Activated T-cell treated with anti-CD3 and anti-CD28 coated beads, Interleukin-2, amount 50 U/mL, for 72 hours (primary cell): Measurements from ENCODE around the gene LITAF. TPM values are rescaled to one million over a fixed set of nuclear protein-coding genes. Genes with fewer than 3 reads are reported as not detected.

Experiments used
- ATAC-seq, 2 donors: fragments of 150-1000 bp; cut with Tn5 transposase; replicated peaks in 1 of 2; 2 replicates each; pipeline ENCODE4 v1.10.0; 2021; ENCODE audit warnings: moderate library complexity in 2 of 2, mild to moderate bottlenecking in 1 of 2
- DNase-seq, 2 donors: peaks; one replicate each; pipeline ENCODE4 v3.0.0; 2021 to 2022; ENCODE audit warnings: mixed read lengths in 1 of 2
- H3K27ac Mint-ChIP-seq: one replicate; pipeline ENCODE4 v1.8.0; 2022; ENCODE audit warnings: mild to moderate bottlenecking, moderate library complexity, mixed read lengths
- H3K27me3 Mint-ChIP-seq: one replicate; pipeline ENCODE4 v1.8.0; 2022; ENCODE audit warnings: low read depth, mixed read lengths
- H3K36me3 Mint-ChIP-seq, 2 donors: one replicate each; pipeline ENCODE4 v1.8.0; 2022; ENCODE audit warnings: mixed read lengths in 2 of 2, mild to moderate bottlenecking in 1 of 2; ENCODE audit not compliant: insufficient read depth in 2 of 2
- H3K4me1 Mint-ChIP-seq: one replicate; pipeline ENCODE4 v1.8.0; 2022; ENCODE audit warnings: low read depth, mixed read lengths
- H3K4me3 Mint-ChIP-seq, 2 donors: one replicate each; pipeline ENCODE4 v1.8.0; 2022; ENCODE audit warnings: mild to moderate bottlenecking in 2 of 2, mixed read lengths in 2 of 2, moderate library complexity in 2 of 2
- H3K9me3 Mint-ChIP-seq, 2 donors: one replicate each; pipeline ENCODE4 v1.8.0; 2022; ENCODE audit warnings: mixed read lengths in 2 of 2
- total RNA-seq, 2 donors: library from RNA; stranded (reverse); gene quantifications; one replicate each; pipeline ENCODE4 v1.2.3, GENCODE V29; 2022

LITAF gene
- total RNA-seq, 2 donors from 2014 or later: 110 to 137 TPM

DNA sequence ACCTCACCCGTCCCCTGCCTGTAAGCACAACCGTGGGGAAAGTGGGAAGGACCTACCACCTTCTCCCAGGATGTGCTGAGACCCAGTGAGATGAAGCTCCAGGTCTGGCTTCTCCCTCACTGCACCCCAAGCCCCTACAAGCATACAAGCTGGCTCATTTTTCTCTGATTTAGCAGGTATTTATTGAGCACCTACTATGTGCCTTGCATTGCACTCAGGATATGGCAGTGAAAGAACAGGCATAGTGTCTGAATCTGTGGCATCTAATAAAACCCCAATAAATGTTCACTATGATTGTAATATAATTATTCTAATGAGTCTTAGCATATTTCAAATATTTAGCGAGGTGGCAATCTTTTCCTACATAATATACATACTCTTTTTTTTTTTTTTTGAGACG, 84.5 kb downstream of the LITAF start:
- H3K4me3 Mint-ChIP-seq: no peak overlapping the region
- DNase-seq: no peak
- H3K9me3 Mint-ChIP-seq: no peaks in the 10 kb centered on the region
- no peaks in the 10 kb centered on the region for H3K36me3 Mint-ChIP-seq
- no peak for ATAC-seq
- H3K27ac Mint-ChIP-seq: no peak overlapping the region
- H3K4me1 Mint-ChIP-seq: peaks cover 8% of the 10 kb centered on the region
- no peaks in the 10 kb centered on the region for H3K27me3 Mint-ChIP-seq

DNA sequence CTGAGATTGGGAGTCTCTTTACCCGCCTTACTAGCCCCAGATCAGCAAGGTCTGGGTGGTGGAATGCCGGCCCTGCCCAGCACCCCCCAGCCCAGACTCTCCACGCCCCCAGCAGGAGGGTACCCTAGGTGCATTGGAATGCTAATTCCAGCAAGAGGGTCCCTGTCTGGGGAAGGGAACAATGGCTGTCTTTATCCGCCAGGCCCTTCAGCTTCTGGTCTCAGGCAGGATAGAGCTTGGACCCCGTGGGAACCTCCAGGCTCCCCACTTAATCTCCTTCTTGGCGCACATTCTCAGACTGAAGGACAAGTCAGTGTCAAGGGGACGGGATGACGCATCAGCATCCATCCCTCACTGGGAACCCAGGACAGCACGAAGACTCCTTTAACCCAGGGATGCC, 85.1 kb downstream of the LITAF start:
- Mint-ChIP-seq H3K27me3 (no peaks in the 10 kb centered on the region), H3K27ac (no peak overlapping the region), H3K36me3 (no peaks in the 10 kb centered on the region), H3K9me3 (no peaks in the 10 kb centered on the region), H3K4me3 (no peak overlapping the region), H3K4me1 (peaks cover 14% of the 10 kb centered on the region)
- ATAC-seq (no peak), DNase-seq (no peak)

DNA sequence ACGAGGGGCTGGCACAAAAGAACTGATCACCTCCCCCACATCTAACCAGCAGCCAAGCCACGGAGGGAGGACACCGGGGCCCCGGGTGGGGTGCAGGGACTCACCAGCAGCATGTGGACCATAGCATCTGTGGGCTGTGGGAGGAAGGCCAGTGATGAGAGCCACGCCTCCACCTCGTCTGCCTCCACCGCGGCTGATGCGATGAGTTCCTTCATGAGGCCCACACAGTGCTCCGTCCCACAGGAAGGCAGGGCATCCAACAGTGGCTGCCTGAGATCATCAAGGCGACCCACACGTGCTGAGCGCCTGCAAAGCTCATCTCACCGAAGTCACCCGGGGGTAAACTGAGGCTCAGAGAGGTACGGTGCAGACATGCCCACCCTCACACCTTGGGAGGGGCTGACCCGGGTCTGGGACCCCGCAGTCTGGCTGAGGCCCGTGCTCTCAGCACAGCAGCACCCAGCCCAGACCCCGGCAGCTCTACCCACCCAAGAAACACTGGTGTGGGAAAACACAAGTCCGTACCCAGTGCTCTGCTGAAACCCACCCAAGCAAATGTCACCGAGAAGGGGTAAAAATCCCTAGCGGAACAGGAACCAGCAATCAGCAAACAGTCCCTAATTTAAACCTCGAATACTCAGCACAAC, 85.9 kb downstream of the LITAF start:
- H3K9me3 Mint-ChIP-seq: no peaks in the 10 kb centered on the region
- no peak overlapping the region for H3K4me3 Mint-ChIP-seq
- H3K27ac Mint-ChIP-seq: no peak overlapping the region
- peaks cover 22% of the 10 kb centered on the region for H3K4me1 Mint-ChIP-seq
- ATAC-seq (no peak), DNase-seq (no peak)
- H3K36me3 Mint-ChIP-seq: no peaks in the 10 kb centered on the region
- no peaks in the 10 kb centered on the region for H3K27me3 Mint-ChIP-seq

DNA sequence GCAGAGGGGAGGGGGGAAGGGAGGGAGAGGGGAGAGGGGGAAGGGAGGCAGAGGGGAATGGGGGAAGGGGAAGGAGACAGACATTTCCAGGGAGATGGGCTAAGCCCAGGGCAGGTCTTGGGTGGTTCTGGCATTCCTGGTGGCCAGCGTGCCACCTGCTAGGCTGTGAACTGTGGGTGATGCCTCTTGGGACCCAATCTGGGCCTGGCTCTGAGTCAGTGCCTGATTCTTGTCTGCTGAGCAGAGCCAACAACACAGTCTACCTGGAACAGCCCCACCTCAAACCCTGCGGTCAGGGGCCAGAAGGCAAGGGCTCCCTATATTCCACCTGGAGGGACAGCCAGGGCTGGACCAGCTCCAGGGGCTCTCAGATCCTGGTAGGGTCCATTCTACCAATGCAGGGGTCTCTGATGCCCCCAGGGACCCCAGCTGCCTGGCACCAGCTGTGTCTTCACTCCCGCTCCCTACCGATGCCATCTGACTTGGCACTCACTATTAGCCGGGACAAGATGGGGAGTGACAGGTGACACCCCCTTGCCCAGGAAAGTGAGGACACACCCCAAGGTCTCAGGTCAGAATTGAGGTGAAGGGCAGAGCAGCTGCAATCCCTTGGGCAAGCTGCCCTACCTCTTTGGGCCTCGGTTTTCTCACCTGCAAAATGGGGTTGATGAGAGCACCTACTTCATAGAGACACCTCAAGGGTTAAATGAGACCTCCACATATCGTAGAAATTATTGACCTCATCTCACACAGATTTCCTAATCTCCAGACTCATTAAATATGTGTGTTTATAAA, 87.2 kb downstream of the LITAF start:
- Mint-ChIP-seq H3K4me1 (peaks cover 30% of the 10 kb centered on the region), H3K4me3 (no peak overlapping the region), H3K36me3 (no peaks in the 10 kb centered on the region), H3K9me3 (no peaks in the 10 kb centered on the region), H3K27me3 (no peaks in the 10 kb centered on the region), H3K27ac (no peak overlapping the region)
- ATAC-seq (no peak), DNase-seq (no peak)

DNA sequence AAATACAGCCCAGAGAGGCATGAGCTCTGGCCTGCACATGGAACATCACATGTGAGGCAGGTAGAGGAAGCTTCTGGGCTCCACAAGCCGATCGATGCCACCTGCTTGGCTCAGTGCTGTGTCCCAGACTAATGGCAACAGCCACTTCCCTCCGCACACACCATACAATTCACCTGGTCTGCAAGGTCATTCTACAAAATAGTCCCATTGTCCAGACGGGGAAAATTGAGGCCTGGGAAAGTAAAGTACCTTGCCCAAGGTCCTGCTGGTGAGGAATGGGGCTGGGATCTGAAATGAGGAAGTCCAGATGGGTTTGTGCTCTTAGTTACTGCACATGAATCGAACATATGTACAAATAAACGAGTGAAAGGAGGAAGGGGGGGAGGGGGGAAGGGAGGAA, 88.0 kb downstream of the LITAF start:
- Mint-ChIP-seq H3K36me3 (no peaks in the 10 kb centered on the region), H3K9me3 (no peaks in the 10 kb centered on the region), H3K4me3 (no peak overlapping the region), H3K27me3 (no peaks in the 10 kb centered on the region), H3K4me1 (peaks cover 30% of the 10 kb centered on the region), H3K27ac (no peak overlapping the region)
- DNase-seq (no peak), ATAC-seq (no peak)

DNA sequence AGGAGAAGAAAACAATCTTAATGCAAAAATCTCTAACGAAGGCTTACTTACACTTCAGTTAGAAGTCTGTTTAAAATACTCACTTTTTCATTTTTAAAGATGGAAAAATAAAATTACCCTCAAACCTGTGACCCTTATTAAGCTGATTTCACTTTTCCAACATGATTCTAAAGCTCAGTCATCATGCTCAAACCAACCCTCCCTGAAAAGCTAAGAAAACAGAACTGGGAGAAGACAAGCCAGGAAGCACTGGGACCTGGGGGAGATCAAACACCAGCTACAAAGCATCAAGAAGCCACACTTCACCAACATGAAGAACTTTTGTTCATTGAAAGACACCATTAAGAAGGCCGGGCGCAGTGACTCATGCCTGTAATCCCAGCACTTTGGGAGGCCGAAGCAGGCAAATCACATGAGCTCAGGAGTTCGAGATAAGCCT, 88.8 kb downstream of the LITAF start:
- no peak overlapping the region for H3K27ac Mint-ChIP-seq
- H3K27me3 Mint-ChIP-seq: no peaks in the 10 kb centered on the region
- no peak for ATAC-seq
- H3K36me3 Mint-ChIP-seq: no peaks in the 10 kb centered on the region
- no peak for DNase-seq
- no peaks in the 10 kb centered on the region for H3K9me3 Mint-ChIP-seq
- H3K4me1 Mint-ChIP-seq: peaks cover 30% of the 10 kb centered on the region
- no peak overlapping the region for H3K4me3 Mint-ChIP-seq

Other genes with a start within 250 kb of the LITAF start
- gene RMI2, start 241.5 kb downstream of the LITAF start, total RNA-seq: 100 to 1,000 TPM; 105 to 119 TPM
- gene SNN, start 81.5 kb upstream of the LITAF start, total RNA-seq: 10 to 100 TPM; 10.4 to 11.6 TPM
- 10 to 100 TPM; 34.7 to 41.5 TPM for gene TXNDC11, start 155.9 kb upstream of the LITAF start, total RNA-seq
- gene ZC3H7A, start 210.3 kb upstream of the LITAF start, total RNA-seq: 100 to 1,000 TPM in 1 of 2 donors, 10 to 100 TPM in 1; 96.3 to 105 TPM